Heart left ventricle (tissue), 16 donors: Measurements from ENCODE around the gene ZBTB7B. TPM values are rescaled to one million over a fixed set of nuclear protein-coding genes. Genes with fewer than 3 reads are reported as not detected.

Experiments used
- ATAC-seq, 4 donors: fragments of 200-7000 bp; cut with Tn5 transposase; one replicate each; pipeline ENCODE4 v1.9.1; 2020 to 2022; ENCODE audit warnings: moderate library complexity in 4 of 4, mild to moderate bottlenecking in 3 of 4, moderate number of reproducible peaks in 1 of 4
- DNase-seq, 5 donors: peaks; one replicate each; pipeline ENCODE4 v3.0.0-alpha.2; 2020
- H3K27ac ChIP-seq, 12 donors: fragments of 200-600 bp; sonication (generic) in 4 of 12; one replicate each; pipeline versions ENCODE4 v1.5.0 to v1.8.0; 2016 to 2022; ENCODE audit warnings: mild to moderate bottlenecking in 2 of 12
- H3K27me3 ChIP-seq, 9 donors: fragments of 200-600 bp; sonication (generic) in 2 of 9; one replicate each; pipeline versions ENCODE4 v1.5.1 to v1.8.0; 2016 to 2022; ENCODE audit warnings: mild to moderate bottlenecking in 3 of 9
- H3K36me3 ChIP-seq, 9 donors: fragments of 200-600 bp; sonication (generic) in 2 of 9; one replicate each; pipeline versions ENCODE4 v1.5.0 to v1.8.0; 2018 to 2022; ENCODE audit warnings: mild to moderate bottlenecking in 2 of 9
- H3K4me1 ChIP-seq, 12 donors: fragments of 200-600 bp; sonication (generic) in 4 of 12; one replicate each; pipeline versions ENCODE4 v1.5.0 to v1.8.0; 2016 to 2022; ENCODE audit warnings: mild to moderate bottlenecking in 3 of 12
- H3K4me3 ChIP-seq, 12 donors: fragments of 200-600 bp; sonication (generic) in 4 of 12; one replicate each; pipeline versions ENCODE4 v1.5.0 to v1.8.0; 2017 to 2022; ENCODE audit warnings: mild to moderate bottlenecking in 9 of 12, moderate library complexity in 4 of 12
- H3K9me3 ChIP-seq, 12 donors: fragments of 200-600 bp; sonication (generic) in 4 of 12; one replicate each; pipeline versions ENCODE4 v1.5.0 to v1.8.0; 2016 to 2022; ENCODE audit warnings: mild to moderate bottlenecking in 1 of 12
- POLR2A ChIP-seq, 2 donors: fragments of 450-650 bp; IDR thresholded peaks; one replicate each; pipeline ENCODE4 v1.6.1; 2017; ENCODE audit warnings: antibody characterized with exemption in 2 of 2, mild to moderate bottlenecking in 2 of 2, moderate library complexity in 2 of 2
- WGBS, 4 donors: extraction: QIAGEN DNeasy Blood & Tissue Kit in 2 of 4; methylation state at CpG; one replicate each; pipeline versions ENCODE4 v1.1.5 to v1.1.7; 2013 to 2018; 5-methylcytosine and 5-hydroxymethylcytosine counted together
- intact Hi-C, 10 donors: fragments of 100-400 bp; cut with DNase I; formaldehyde crosslinking; loops; one replicate each; pipeline versions ENCODE4 v1.11.1 to v1.14.2; 2022
- polyA plus RNA-seq, 2 donors: library from polyadenylated mRNA; stranded (reverse); fragments of 200-250 nt; gene quantifications; one replicate each; pipeline ENCODE4 v1.2.3, GENCODE V29; 2013
- total RNA-seq, 9 donors: library from RNA; depleted of rRNA in 2 of 9; stranded (reverse); fragments of >200 nt in 2 of 9; fragmentation: NEBNext Ultra II Directional in 3 of 9; extraction: Animal tissue kit (Norgen Biotek cat#: 25700) in 3 of 9; gene quantifications; one replicate each; pipeline versions ENCODE4 v1.1.0 to v1.2.4, GENCODE V29; 2016 to 2023
- TF ChIP-seq, protein P1 (sequence below), 12 donors: fragments of 200-600 bp; sonication (generic) in 4 of 12; IDR thresholded peaks; one replicate each; pipeline versions ENCODE4 v1.5.0 to v1.8.0; 2018 to 2022; ENCODE audit warnings: antibody characterized with exemption in 12 of 12, mild to moderate bottlenecking in 5 of 12
- donor health status: ischemic (EF 13 %, LVEDD 7.1; RV severe dilation, severe dysfunction).
- donor health status: healthy with polysubstance abuse.
- donor health status: DM: no; HTN: yes; CAD: no.
- donor health status: DM: no; HTN: no; CAD: no.
- donor health status: ischemic (EF 25% LVEDD 6.9; RV normal size, moderate dysfunction).
- donor health status: ischemic (EF 25% LVEDD 5.7; RV mildly dilated, moderate dysfunction).
- donor health status: healthy.
- donor health status: DM: yes; HTN: yes; CAD: no.
- donor health status: ischemic (EF 35%, LVEDD 5.7; RV mildly dilated, moderate dysfunction).
- donor health status: nonischemic (EF 11% LVEDD 7.7; RV severe dilation, severe dysfunction).
- donor health status: DM: yes; HTN: yes; CAD: no.
- donor health status: PGD.
- donor health status: ischemic (EF 29% LVEDD 5.4; RV normal size, mild dysfunction).
- donor health status: nonischemic (EF 23%, LVEDD 6.1; RV moderate dilation, normal function).

Gene ZBTB7B
- total and polyA plus RNA-seq, 11 donors = 29.5 to 103 (median 46.6) TPM

DNA sequence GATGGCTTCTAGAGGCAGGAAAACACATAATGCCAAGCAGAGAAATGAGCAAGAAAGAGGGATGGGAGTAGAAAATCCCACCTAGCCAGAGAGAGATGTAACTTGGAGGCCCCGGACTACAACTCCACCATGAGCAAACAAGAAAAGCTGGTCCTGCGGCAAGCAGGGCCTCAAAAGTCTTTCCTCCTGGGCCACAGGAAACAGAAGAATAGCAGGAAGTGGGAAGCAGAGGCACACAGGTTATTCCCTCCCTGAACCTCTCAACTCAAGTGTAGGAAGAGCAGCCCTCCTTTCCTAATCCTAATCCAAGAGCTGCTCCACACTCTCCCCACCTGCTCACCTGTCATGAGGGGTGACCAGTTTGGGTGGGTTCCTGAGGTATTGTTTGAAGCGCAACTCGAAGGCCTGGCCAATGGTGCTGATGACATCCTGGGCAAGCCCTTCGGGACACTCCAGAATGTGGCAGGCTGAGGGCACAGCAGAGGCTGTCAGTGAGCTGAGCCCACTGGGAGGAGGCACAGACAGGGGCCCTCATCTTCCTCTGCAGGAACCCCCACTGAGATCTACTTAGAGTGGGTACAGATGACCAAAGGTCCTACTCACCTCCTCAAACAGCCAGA, 35.2 kb upstream of the ZBTB7B start:
- ATAC-seq (no peak), DNase-seq (peak in 2 of 5 donors; percentile 9 to 13)
- H3K27ac ChIP-seq = peak overlapping the region; percentile 18 to 99 (median 68)
- TF ChIP-seq, protein P1, sequence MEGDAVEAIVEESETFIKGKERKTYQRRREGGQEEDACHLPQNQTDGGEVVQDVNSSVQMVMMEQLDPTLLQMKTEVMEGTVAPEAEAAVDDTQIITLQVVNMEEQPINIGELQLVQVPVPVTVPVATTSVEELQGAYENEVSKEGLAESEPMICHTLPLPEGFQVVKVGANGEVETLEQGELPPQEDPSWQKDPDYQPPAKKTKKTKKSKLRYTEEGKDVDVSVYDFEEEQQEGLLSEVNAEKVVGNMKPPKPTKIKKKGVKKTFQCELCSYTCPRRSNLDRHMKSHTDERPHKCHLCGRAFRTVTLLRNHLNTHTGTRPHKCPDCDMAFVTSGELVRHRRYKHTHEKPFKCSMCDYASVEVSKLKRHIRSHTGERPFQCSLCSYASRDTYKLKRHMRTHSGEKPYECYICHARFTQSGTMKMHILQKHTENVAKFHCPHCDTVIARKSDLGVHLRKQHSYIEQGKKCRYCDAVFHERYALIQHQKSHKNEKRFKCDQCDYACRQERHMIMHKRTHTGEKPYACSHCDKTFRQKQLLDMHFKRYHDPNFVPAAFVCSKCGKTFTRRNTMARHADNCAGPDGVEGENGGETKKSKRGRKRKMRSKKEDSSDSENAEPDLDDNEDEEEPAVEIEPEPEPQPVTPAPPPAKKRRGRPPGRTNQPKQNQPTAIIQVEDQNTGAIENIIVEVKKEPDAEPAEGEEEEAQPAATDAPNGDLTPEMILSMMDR (IDR thresholded peaks at IDR 0.05) = no peak
- no peak for TF ChIP-seq POLR2A (IDR thresholded peaks at IDR 0.05)
- peaks cover 17 to 72% (median 51%) of the 10 kb centered on the region in 12 donors for H3K4me1 ChIP-seq
- 58 to 79% (median 63%) methylated on average over 3 to 5 of the region's 5 CpGs for WGBS, 4 donors
- no peaks in the 10 kb centered on the region for H3K9me3 ChIP-seq
- intact Hi-C loops = loop anchor here in 6 of 10 donors (5.0 to 10.0 kb wide), 6 partner anchors 45 to 117 kb away; partner anchors contain the start of gene EFNA4 (in 1 of the 6)
- H3K36me3 ChIP-seq = peaks cover 0 to 68% (median 56%) of the 10 kb centered on the region in 9 donors
- H3K27me3 ChIP-seq = no peaks in the 10 kb centered on the region
- H3K4me3 ChIP-seq = peak overlapping the region in 1 of 12 donors; percentile 2

DNA sequence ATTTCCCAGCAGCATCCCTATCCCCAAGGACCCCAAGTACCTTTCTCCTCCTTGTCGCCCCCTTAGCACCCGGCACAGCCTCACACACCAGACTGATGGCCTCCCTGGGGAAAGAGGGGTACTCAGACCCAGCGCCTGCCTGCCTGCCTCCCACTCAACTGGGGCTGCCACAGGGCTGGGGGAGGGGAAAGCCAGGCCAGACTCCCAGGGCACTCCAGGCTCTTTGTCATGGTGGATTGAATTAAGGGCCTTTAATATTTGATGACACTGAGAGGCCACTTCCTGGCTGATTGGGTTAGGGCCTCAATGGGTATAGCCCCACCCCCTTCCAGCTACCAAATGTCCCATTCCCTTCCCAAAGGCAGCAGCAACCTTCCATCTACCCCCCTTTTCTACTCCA, 33.9 kb upstream of the ZBTB7B start:
- H3K27ac ChIP-seq = peak overlapping the region in 10 of 12 donors; percentile 97 to 99 (median 99)
- H3K4me1 ChIP-seq = peaks cover 22 to 73% (median 54%) of the 10 kb centered on the region in 12 donors
- DNase-seq = peak in 2 of 5 donors; percentile 24 to 49
- WGBS, 4 donors = 82 to 94% (median 89%) methylated on average over 2 to 3 of the region's 3 CpGs
- peak overlapping the region in 4 of 12 donors; percentile 54 to 80 (median 74) for H3K4me3 ChIP-seq
- ATAC-seq = no peak
- H3K27me3 ChIP-seq = no peaks in the 10 kb centered on the region
- no peaks in the 10 kb centered on the region for H3K9me3 ChIP-seq
- H3K36me3 ChIP-seq = peaks cover 0 to 60% (median 47%) of the 10 kb centered on the region in 9 donors
- intact Hi-C loops = loop anchor here in 6 of 10 donors (5.0 to 10.0 kb wide), 6 partner anchors 44 to 116 kb away; partner anchors contain the start of gene EFNA4 (in 1 of the 6)
- TF ChIP-seq, protein P1 (IDR thresholded peaks at IDR 0.05) = no peak
- no peak for TF ChIP-seq POLR2A (IDR thresholded peaks at IDR 0.05)

DNA sequence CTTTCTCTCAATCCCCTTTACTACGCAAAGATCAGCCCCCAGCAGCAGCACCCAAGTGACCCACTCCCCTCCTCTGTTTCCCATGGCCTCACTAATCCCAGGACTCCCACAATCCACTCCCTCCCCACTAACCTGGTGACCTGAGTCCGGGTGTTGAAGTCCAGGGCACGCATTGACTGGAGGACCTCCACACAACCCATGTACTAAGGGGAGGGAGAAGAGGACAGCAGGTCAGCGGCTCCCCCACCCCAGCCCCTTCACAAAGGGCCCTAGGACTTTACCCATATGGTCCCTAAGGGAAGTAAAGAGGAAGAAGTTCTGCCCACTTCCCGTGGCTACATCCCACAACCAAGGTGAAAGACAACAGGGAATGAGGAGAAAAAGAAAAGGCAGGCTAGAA, 33.4 kb upstream of the ZBTB7B start:
- 51 to 61% (median 56%) methylated on average over 5 of the region's 5 CpGs for WGBS, 4 donors
- Histone ChIP-seq H3K36me3 (peaks cover 0 to 54% (median 42%) of the 10 kb centered on the region in 9 donors), H3K4me1 (peaks cover 22 to 73% (median 54%) of the 10 kb centered on the region in 12 donors), H3K9me3 (no peaks in the 10 kb centered on the region), H3K27ac (peak overlapping the region in 10 of 12 donors; percentile 97 to 99 (median 99)), H3K27me3 (no peaks in the 10 kb centered on the region), H3K4me3 (peak overlapping the region in 9 of 12 donors; percentile 45 to 84 (median 62))
- DNase-seq (peak in 2 of 5 donors; percentile 10 to 11), ATAC-seq (no peak)
- no peak for TF ChIP-seq POLR2A (IDR thresholded peaks at IDR 0.05)
- TF ChIP-seq, protein P1 (IDR thresholded peaks at IDR 0.05) = no peak
- intact Hi-C loops = loop anchor here in 6 of 10 donors (5.0 to 10.0 kb wide), 6 partner anchors 43 to 116 kb away; partner anchors contain the start of gene EFNA4 (in 1 of the 6)

DNA sequence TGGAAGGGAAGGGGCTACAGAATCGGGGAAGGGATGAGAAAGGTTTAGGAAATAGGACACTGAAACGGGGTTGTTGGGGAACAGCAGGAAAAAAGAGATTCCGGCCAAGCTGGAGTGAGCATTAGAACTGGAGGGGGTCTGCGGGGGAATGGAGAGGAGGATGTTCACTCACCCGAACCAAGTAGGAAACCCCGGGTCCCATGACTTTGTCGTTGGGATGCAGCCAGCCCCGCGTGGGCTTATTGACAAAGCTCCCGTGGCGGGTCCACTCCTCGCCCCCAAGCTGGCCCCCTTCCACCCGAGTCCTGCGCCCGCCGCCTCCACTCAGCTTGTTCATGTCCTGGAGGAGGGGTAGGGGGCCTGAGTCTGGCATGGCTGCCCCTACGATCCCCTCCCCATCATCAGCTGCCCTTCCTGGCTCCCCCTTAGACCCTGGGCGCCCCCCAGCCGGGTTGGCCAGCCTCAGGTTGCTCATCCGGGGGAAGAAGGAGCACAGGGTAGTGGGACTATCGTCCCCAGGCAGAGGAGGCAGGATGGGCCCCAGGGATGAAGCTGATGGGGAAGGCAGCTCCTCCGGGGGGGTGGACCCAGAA, 32.6 kb upstream of the ZBTB7B start:
- H3K36me3 ChIP-seq = peaks cover 0 to 47% (median 35%) of the 10 kb centered on the region in 9 donors
- peaks cover 22 to 73% (median 54%) of the 10 kb centered on the region in 12 donors for H3K4me1 ChIP-seq
- H3K9me3 ChIP-seq = no peaks in the 10 kb centered on the region
- ATAC-seq (no peak), DNase-seq (peak in 2 of 5 donors; percentile 40 to 71)
- intact Hi-C loops = loop anchor here in 8 of 10 donors (2.0 to 10.0 kb wide), 9 partner anchors 31 to 115 kb away; partner anchors contain the start of genes ADAM15 (in 1 of the 8), EFNA4 (in 1 of the 8) and PMVK (in 1 of the 8)
- H3K27ac ChIP-seq = peak overlapping the region; percentile 89 to 99 (median 99)
- no peaks in the 10 kb centered on the region for H3K27me3 ChIP-seq
- WGBS, 4 donors = 26 to 44% (median 33%) methylated on average over 17 to 22 of the region's 22 CpGs
- TF ChIP-seq POLR2A (IDR thresholded peaks at IDR 0.05) = no peak
- TF ChIP-seq, protein P1 (IDR thresholded peaks at IDR 0.05) = no peak
- H3K4me3 ChIP-seq = peak overlapping the region in 11 of 12 donors; percentile 28 to 84 (median 54)
